Naive B cell (primary cell): ENCODE data around the gene NFIB. TPM values are rescaled to one million over a fixed set of nuclear protein-coding genes. Genes with fewer than 3 reads are reported as not detected.
A peak's percentile ranks its signal among the peaks of the same experiment; 100 is the strongest.

ENCODE experiments used
- ATAC-seq, 2 donors: fragments of 150-1000 bp; cut with Tn5 transposase; 2 replicates each; pipeline ENCODE4 v1.10.0; 2021; ENCODE audit warnings: low read depth in 2 of 2, mild to moderate bottlenecking in 2 of 2, moderate library complexity in 2 of 2
- DNase-seq: peaks from one replicate; pipeline ENCODE4 v3.0.0; 2022
- H3K27ac Mint-ChIP-seq, 6 donors: one replicate each; pipeline ENCODE4 v1.8.0; 2020 to 2022; ENCODE audit warnings: mild to moderate bottlenecking in 6 of 6, mixed read lengths in 6 of 6, moderate library complexity in 5 of 6, inconsistent platforms in 2 of 6
- H3K27me3 Mint-ChIP-seq, 3 donors: one replicate each; pipeline ENCODE4 v1.8.0; 2021 to 2022; ENCODE audit warnings: mixed read lengths in 3 of 3, mild to moderate bottlenecking in 1 of 3
- H3K36me3 Mint-ChIP-seq, 2 donors: one replicate each; pipeline ENCODE4 v1.8.0; 2020 to 2022; ENCODE audit warnings: mixed read lengths in 2 of 2, inconsistent platforms in 1 of 2, mild to moderate bottlenecking in 1 of 2
- H3K4me1 Mint-ChIP-seq, 3 donors: one replicate each; pipeline ENCODE4 v1.8.0; 2020 to 2022; ENCODE audit warnings: mixed read lengths in 3 of 3, inconsistent platforms in 1 of 3, mild to moderate bottlenecking in 1 of 3, moderate library complexity in 1 of 3
- H3K4me3 Mint-ChIP-seq, 8 donors: one replicate each; pipeline ENCODE4 v1.8.0; 2020 to 2022; ENCODE audit warnings: mild to moderate bottlenecking in 8 of 8, mixed read lengths in 8 of 8, moderate library complexity in 8 of 8, inconsistent platforms in 2 of 8
- H3K9me3 Mint-ChIP-seq, 7 donors: one replicate each; pipeline ENCODE4 v1.8.0; 2020 to 2022; ENCODE audit warnings: mixed read lengths in 7 of 7, mild to moderate bottlenecking in 5 of 7, inconsistent platforms in 2 of 7, moderate library complexity in 1 of 7
- polyA plus RNA-seq, 6 donors: library from polyadenylated mRNA; unstranded; fragments of 300-500 nt; fragmentation: Illumina TruSeq; gene quantifications; one replicate each; pipeline ENCODE4 v1.2.3, GENCODE V29; 2021; ENCODE audit warnings: low read depth in 6 of 6

The NFIB gene
- polyA plus RNA-seq, 6 donors from 2014 or later, result 0.31 to 0.69 (median 0.41) TPM; not detected in 3

DNA sequence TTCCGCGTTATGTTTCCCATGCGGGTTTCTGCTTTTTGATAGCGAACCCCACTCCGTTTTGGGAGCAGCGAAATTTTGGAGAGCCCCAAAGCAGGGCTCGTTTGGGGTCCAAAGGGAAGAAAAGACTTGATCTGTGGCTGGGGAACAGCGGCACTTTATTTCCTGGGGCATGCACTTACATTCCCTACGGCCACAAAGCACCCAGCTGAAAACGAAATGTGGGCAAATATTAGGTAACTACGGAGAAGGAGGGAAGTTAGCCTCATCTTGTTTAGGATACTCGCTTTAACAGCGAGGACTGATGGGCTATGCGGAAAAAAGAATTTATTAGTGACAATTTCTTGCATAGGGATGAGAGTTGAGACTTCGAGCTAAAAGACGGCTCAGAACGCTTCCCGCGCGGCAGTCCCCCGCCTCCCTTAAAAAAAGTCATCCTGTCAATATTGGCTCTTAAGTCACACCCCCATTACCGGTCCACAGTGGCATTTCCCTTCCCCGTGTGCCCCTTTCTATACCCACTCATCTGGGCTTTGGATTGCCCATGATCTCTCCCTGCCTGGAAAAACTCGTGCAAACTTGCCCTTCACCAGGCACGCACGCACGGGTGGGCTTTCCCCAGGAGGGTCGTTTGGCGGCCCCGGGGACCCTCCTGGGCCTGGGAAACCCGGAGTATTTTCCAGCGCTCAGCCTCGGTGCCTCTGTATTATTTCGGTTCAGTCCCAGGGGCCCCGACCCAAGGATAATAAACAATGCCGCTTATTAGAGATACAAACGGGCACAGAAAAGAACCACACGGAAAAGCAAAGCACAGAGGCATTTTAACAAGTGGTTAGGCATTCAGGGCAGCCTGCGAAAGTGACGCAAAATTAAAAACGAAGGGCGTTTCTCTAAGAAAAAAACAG, 35.8 kb upstream of the NFIB start:
- Mint-ChIP-seq H3K9me3 (peaks cover 0 to 2% (median 0%) of the 10 kb centered on the region in 7 donors), H3K27ac (no peak overlapping the region), H3K4me3 (peak overlapping the region in 4 of 8 donors; percentile 24 to 77 (median 56)), H3K36me3 (no peaks in the 10 kb centered on the region), H3K27me3 (peaks cover 60 to 77% (median 67%) of the 10 kb centered on the region in 3 donors), H3K4me1 (peaks cover 8 to 40% (median 11%) of the 10 kb centered on the region in 3 donors)
- ATAC-seq (no peak), DNase-seq (no peak)

DNA sequence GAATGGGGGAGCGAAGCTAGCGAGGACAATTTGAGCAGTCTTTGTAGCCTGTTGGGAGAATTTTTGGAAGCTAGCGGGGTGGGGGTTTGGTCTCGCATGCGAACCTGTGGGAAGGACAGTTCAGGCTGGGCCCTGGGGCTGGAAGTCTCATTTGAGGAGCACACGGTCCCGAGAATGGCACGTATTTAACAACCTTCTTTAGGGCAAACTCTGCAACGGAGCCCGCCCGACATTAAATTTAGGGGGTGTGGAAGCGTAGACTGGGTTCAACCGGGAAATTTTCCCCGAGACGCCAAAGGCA, 35.2 kb upstream of the NFIB start:
- no peak for ATAC-seq
- H3K9me3 Mint-ChIP-seq, result peaks cover 0 to 2% (median 0%) of the 10 kb centered on the region in 7 donors
- H3K27ac Mint-ChIP-seq, result peak overlapping the region in 1 of 6 donors; percentile 49
- peak overlapping the region in 6 of 8 donors; percentile 29 to 77 (median 36) for H3K4me3 Mint-ChIP-seq
- no peak for DNase-seq
- peaks cover 57 to 71% (median 61%) of the 10 kb centered on the region in 3 donors for H3K27me3 Mint-ChIP-seq
- peaks cover 8 to 40% (median 11%) of the 10 kb centered on the region in 3 donors for H3K4me1 Mint-ChIP-seq
- no peaks in the 10 kb centered on the region for H3K36me3 Mint-ChIP-seq

GRCh38 chr9:14348373-14349145, 34.6 kb upstream of the NFIB start:
- Mint-ChIP-seq H3K36me3 (no peaks in the 10 kb centered on the region), H3K4me1 (peaks cover 8 to 38% (median 11%) of the 10 kb centered on the region in 3 donors), H3K27ac (no peak overlapping the region), H3K4me3 (peak overlapping the region in 5 of 8 donors; percentile 30 to 77 (median 62)), H3K9me3 (peaks cover 0 to 2% (median 0%) of the 10 kb centered on the region in 7 donors), H3K27me3 (peaks cover 55 to 67% (median 56%) of the 10 kb centered on the region in 3 donors)
- ATAC-seq, result no peak
- no peak for DNase-seq

DNA sequence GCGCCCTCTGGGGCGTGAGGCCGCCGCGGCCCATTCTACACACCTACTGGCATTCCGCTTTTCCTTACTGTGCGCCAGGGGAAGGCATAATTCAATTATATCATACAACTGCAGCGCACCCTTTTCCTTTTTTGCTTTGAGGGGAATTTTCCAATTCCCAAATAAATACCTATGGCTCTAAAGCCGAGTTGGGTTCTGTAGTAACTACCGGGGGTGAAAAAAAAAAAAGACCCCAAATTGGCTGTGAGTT, 34.1 kb upstream of the NFIB start:
- H3K27me3 Mint-ChIP-seq, result peaks cover 49 to 62% (median 51%) of the 10 kb centered on the region in 3 donors
- H3K9me3 Mint-ChIP-seq, result peaks cover 0 to 2% (median 0%) of the 10 kb centered on the region in 7 donors
- DNase-seq (no peak), ATAC-seq (no peak)
- no peaks in the 10 kb centered on the region for H3K36me3 Mint-ChIP-seq
- no peak overlapping the region for H3K27ac Mint-ChIP-seq
- H3K4me1 Mint-ChIP-seq, result peaks cover 6 to 36% (median 8%) of the 10 kb centered on the region in 3 donors
- H3K4me3 Mint-ChIP-seq, result peak overlapping the region in 3 of 8 donors; percentile 19 to 70 (median 62)

GRCh38 chr9:14347406-14348122, 33.6 kb upstream of the NFIB start:
- ATAC-seq (no peak), DNase-seq (no peak)
- no peaks in the 10 kb centered on the region for H3K9me3 Mint-ChIP-seq
- peak overlapping the region in 4 of 8 donors; percentile 19 to 70 (median 50) for H3K4me3 Mint-ChIP-seq
- peaks cover 4 to 36% (median 8%) of the 10 kb centered on the region in 3 donors for H3K4me1 Mint-ChIP-seq
- peaks cover 45 to 57% (median 46%) of the 10 kb centered on the region in 3 donors for H3K27me3 Mint-ChIP-seq
- no peaks in the 10 kb centered on the region for H3K36me3 Mint-ChIP-seq
- H3K27ac Mint-ChIP-seq, result no peak overlapping the region

GRCh38 chr9:14346811-14347405, 33.0 kb upstream of the NFIB start:
- no peaks in the 10 kb centered on the region for H3K9me3 Mint-ChIP-seq
- peak overlapping the region in 2 of 8 donors; percentile 28 to 59 for H3K4me3 Mint-ChIP-seq
- no peak for ATAC-seq
- peaks cover 38 to 54% (median 40%) of the 10 kb centered on the region in 3 donors for H3K27me3 Mint-ChIP-seq
- H3K36me3 Mint-ChIP-seq, result no peaks in the 10 kb centered on the region
- no peak overlapping the region for H3K27ac Mint-ChIP-seq
- H3K4me1 Mint-ChIP-seq, result peaks cover 4 to 36% (median 8%) of the 10 kb centered on the region in 3 donors
- DNase-seq, result no peak

GRCh38 chr9:14346231-14346791, 32.4 kb upstream of the NFIB start:
- H3K27ac Mint-ChIP-seq, result peak overlapping the region in 1 of 6 donors; percentile 69
- no peak for ATAC-seq
- peaks cover 0 to 3% (median 0%) of the 10 kb centered on the region in 7 donors for H3K9me3 Mint-ChIP-seq
- H3K36me3 Mint-ChIP-seq, result no peaks in the 10 kb centered on the region
- peak overlapping the region in 2 of 8 donors; percentile 28 to 56 for H3K4me3 Mint-ChIP-seq
- H3K27me3 Mint-ChIP-seq, result peaks cover 32 to 48% (median 38%) of the 10 kb centered on the region in 3 donors
- H3K4me1 Mint-ChIP-seq, result peaks cover 4 to 36% (median 8%) of the 10 kb centered on the region in 3 donors
- no peak for DNase-seq

DNA sequence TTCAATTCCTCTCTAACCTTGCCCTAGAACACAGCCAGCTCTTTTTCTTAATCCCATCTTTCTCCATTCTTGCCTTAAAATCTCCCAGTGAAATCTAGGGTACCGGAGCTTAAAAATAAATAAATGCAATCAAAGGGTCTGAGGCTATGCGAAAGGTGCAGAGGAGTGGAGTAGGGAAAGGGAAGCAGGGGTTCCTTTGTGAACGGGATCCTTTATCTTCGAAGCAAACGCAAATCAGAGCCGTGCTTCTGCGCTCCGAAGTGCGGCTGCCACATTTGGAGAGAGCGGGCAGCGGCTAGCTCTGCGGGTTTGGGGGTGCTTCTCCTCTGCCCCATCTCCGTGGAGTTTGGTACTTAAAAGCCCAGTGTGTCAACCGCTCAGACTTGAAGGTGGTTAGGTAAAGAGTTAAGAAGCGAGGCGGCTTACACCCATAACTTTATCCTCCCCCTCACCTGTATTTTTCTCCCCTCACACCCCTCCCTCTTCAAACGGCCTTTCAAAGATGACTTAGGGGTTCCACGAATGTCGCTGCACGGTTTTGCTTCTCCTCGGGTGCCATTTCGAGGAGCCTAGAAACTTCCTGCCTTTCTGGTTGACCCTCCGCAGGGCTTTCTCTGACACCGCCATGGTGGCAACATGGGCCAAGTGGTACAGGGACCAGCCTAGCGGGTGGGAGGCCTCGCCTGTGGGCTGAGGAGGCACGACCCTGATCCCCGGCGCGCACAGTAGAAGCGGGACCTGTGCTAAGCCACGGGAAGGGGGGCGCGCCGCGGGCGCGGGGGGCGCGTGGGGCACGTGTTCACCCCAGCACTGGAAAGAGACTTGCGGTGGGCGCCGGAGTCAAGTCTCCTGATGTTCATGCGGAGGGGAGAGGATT, 31.7 kb upstream of the NFIB start:
- no peaks in the 10 kb centered on the region for H3K36me3 Mint-ChIP-seq
- no peak for DNase-seq
- H3K27ac Mint-ChIP-seq, result no peak overlapping the region
- peaks cover 4 to 35% (median 8%) of the 10 kb centered on the region in 3 donors for H3K4me1 Mint-ChIP-seq
- peaks cover 0 to 5% (median 0%) of the 10 kb centered on the region in 7 donors for H3K9me3 Mint-ChIP-seq
- H3K4me3 Mint-ChIP-seq, result peak overlapping the region in 1 of 8 donors; percentile 60
- H3K27me3 Mint-ChIP-seq, result peaks cover 27 to 42% (median 36%) of the 10 kb centered on the region in 3 donors
- no peak for ATAC-seq

- Mint-ChIP-seq H3K27ac (no peak overlapping the region), H3K36me3 (no peaks in the 10 kb centered on the region), H3K9me3 (peaks cover 0 to 5% (median 0%) of the 10 kb centered on the region in 7 donors), H3K27me3 (peaks cover 27 to 36% (median 35%) of the 10 kb centered on the region in 3 donors), H3K4me3 (no peak overlapping the region), H3K4me1 (peaks cover 4 to 33% (median 8%) of the 10 kb centered on the region in 3 donors)
- ATAC-seq (no peak), DNase-seq (no peak)
These were observed 31.0 kb upstream of the NFIB start for GRCh38 chr9:14344941-14345353.

- H3K27me3 Mint-ChIP-seq, result peaks cover 27 to 35% (median 31%) of the 10 kb centered on the region in 3 donors
- ATAC-seq, result no peak
These were observed 30.1 kb upstream of the NFIB start for GRCh38 chr9:14344053-14344524.

DNA sequence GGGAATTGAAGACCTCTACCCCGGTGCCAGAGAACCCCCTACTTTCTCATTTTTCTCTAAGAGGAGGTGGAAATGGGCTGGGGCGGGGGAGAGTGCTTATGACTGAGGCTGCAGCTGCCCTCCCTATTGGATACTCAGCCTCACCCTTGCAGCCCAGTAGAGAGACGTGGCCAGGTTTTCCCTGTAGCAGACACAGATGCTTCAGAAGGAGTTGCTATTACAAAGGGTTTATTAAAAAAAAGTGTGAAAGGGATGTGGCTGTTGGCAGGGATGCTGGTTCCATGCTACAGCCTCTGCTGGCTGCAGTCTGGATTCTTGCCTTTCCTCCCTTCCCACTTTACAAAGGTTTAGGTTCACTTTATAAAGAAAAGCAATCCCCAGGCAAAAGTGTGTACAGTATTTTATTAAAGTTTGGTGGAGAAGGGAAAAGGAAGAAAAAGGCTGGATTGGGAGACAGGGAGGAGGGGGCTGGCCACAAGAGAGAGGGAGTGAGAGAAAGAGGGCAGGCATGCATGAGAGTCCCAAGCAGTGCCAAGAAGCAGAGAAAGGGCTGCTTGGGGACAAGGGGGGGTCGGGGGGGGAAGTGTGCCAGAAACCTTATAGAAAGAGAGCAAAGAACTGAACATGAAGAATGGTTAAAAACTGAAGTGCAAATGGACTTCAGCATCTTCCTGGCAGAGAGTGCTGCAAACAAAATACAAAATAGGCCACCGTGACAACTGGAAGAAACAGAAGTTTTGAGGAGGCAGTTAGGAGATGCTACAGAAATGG, 29.5 kb upstream of the NFIB start:
- Mint-ChIP-seq H3K27ac (no peak overlapping the region), H3K4me3 (no peak overlapping the region), H3K36me3 (no peaks in the 10 kb centered on the region), H3K27me3 (peaks cover 25 to 35% (median 28%) of the 10 kb centered on the region in 3 donors), H3K9me3 (peaks cover 0 to 5% (median 0%) of the 10 kb centered on the region in 7 donors), H3K4me1 (peaks cover 0 to 26% (median 3%) of the 10 kb centered on the region in 3 donors)
- ATAC-seq (no peak), DNase-seq (no peak)

More at GRCh38 chr9:14344053-14344524, 30.1 kb upstream of the NFIB start:
- no peaks in the 10 kb centered on the region for H3K36me3 Mint-ChIP-seq
- DNase-seq, result no peak
- peaks cover 0 to 5% (median 0%) of the 10 kb centered on the region in 7 donors for H3K9me3 Mint-ChIP-seq
- peaks cover 4 to 32% (median 8%) of the 10 kb centered on the region in 3 donors for H3K4me1 Mint-ChIP-seq
- no peak overlapping the region for H3K27ac Mint-ChIP-seq
- no peak overlapping the region for H3K4me3 Mint-ChIP-seq
